K562 (cell line): ENCODE data around the gene EXOC4. TPM values are rescaled to one million over a fixed set of nuclear protein-coding genes. Genes with fewer than 3 reads are reported as not detected.
A peak's percentile ranks its signal among the peaks of the same experiment; 100 is the strongest.
"Not testable (repeated sequence)": the region's sequence is repeated elsewhere in the genome, so short reads cannot be mapped to it uniquely, and the experiment has no call there.

Source experiments
- ATAC-seq: fragments of 200-7000 bp; cut with Tn5 transposase; 3 replicates; pipeline ENCODE4 v1.9.1; 2020; ENCODE audit warnings: moderate library complexity
- BruUV-seq: library from RNA; stranded (reverse); fragments of 400-500 nt; replicated peaks from 2 replicates; lab custom pipeline; 2021; lab: Mats Ljungman, UMichigan
- CTCF ChIA-PET: fragments of 300-600 bp; formaldehyde crosslinking; extraction: SDS; loops from one replicate; lab custom pipeline; 2021; ENCODE audit warnings: low intra/inter-chr PET ratio; lab: Yijun Ruan, JAX
- POLR2A ChIA-PET: fragments of 300-600, 350-650 bp; sonication (Branson Sonifier 250); formaldehyde crosslinking; extraction: SDS; loops from one replicate; lab custom pipeline; 2021; ENCODE audit warnings: antibody characterized with exemption, inconsistent platforms; lab: Yijun Ruan, JAX
- DNase-seq, 4 experiments: peaks; one replicate each; pipeline versions ENCODE4 v3.0.0 to v3.0.0-alpha.2; 2011 to 2018; ENCODE audit warnings: low spot score in 3 of 4, mixed read lengths in 3 of 4; ENCODE audit errors: extremely low read depth in 1 of 4
- FAIRE-seq: peaks from 2 replicates; lab custom pipeline; 2011; peaks lifted over from hg19 to GRCh38; lab: Jason Lieb, UNC
- H2AFZ ChIP-seq: 2 replicates; pipeline ENCODE4 v1.6.0; 2011; ENCODE audit warnings: low read depth, low read length, control low read depth, inconsistent platforms
- H3K27ac ChIP-seq: fragments of 200-600 bp; 3 replicates; pipeline ENCODE4 v1.8.0; 2011; ENCODE audit warnings: low read depth, mild to moderate bottlenecking, control low read depth, inconsistent platforms, low read length, moderate library complexity, mixed read lengths; ENCODE audit errors: extremely low read depth
- H3K27me3 ChIP-seq, 2 experiments: fragments of 300-600 bp in 1 of 2; 2 replicates in 1 of 2; 3 replicates in 1 of 2; pipeline versions ENCODE4 v1.6.0 to v1.8.0; 2011; ENCODE audit warnings: inconsistent platforms in 2 of 2, low read length in 2 of 2, mild to moderate bottlenecking in 1 of 2, mixed read lengths in 1 of 2, moderate library complexity in 1 of 2; ENCODE audit not compliant: control insufficient read depth in 2 of 2, insufficient read depth in 2 of 2
- H3K36me3 ChIP-seq: fragments of 300-600 bp; 3 replicates; pipeline ENCODE4 v1.8.0; 2011; ENCODE audit warnings: mild to moderate bottlenecking, low read length, inconsistent platforms; ENCODE audit not compliant: control insufficient read depth, insufficient read depth
- H3K4me1 ChIP-seq, 2 experiments: fragments of 200-600 bp in 1 of 2; replicated peaks in 1 of 2; 2 replicates in 1 of 2; 3 replicates in 1 of 2; pipeline versions ENCODE4 v1.5.1 to v1.8.0; 2011; ENCODE audit warnings: inconsistent platforms in 2 of 2, low read length in 2 of 2, mild to moderate bottlenecking in 1 of 2, mixed read lengths in 1 of 2, moderate library complexity in 1 of 2; ENCODE audit not compliant: control insufficient read depth in 2 of 2, insufficient read depth in 2 of 2
- H3K4me2 ChIP-seq: 2 replicates; pipeline ENCODE4 v1.6.1; 2011; ENCODE audit warnings: low read length, control low read depth, inconsistent platforms, mixed read lengths; ENCODE audit not compliant: insufficient read depth
- H3K4me3 ChIP-seq: fragments of 200-600 bp; sonication (generic), shearing (Covaris generic); 2 replicates; pipeline ENCODE4 v1.5.1; 2016; ENCODE audit warnings: control low read depth, inconsistent platforms
- H3K79me2 ChIP-seq: fragments of 200-600 bp; 3 replicates; pipeline ENCODE4 v1.8.0; 2011; ENCODE audit warnings: low read length, inconsistent platforms; ENCODE audit not compliant: control insufficient read depth, insufficient read depth
- H3K9ac ChIP-seq, 2 experiments: 2 replicates each; pipeline versions ENCODE4 v1.6.0 to v1.6.1; 2011; ENCODE audit warnings: low read depth in 2 of 2, low read length in 2 of 2, control low read depth in 1 of 2, inconsistent platforms in 1 of 2, mild to moderate bottlenecking in 1 of 2, mixed read lengths in 1 of 2; ENCODE audit not compliant: insufficient read depth in 1 of 2
- H3K9me1 ChIP-seq: one replicate; pipeline ENCODE4 v1.6.0; 2011; ENCODE audit warnings: inconsistent platforms, mild to moderate bottlenecking, low read length, moderate library complexity; ENCODE audit not compliant: control insufficient read depth, insufficient read depth
- H3K9me3 ChIP-seq: replicated peaks from 2 replicates; pipeline ENCODE4 v1.5.1; 2011; ENCODE audit warnings: low read depth, low read length, inconsistent platforms; ENCODE audit not compliant: control insufficient read depth, insufficient read depth
- H4K20me1 ChIP-seq: replicated peaks from 2 replicates; pipeline ENCODE4 v1.6.1; 2011; ENCODE audit warnings: low read length, inconsistent platforms, mixed read lengths; ENCODE audit not compliant: control insufficient read depth, insufficient read depth
- BCOR ChIP-seq: fragments of 450-650 bp; IDR thresholded peaks from 2 replicates; pipeline ENCODE4 v1.6.1; 2016
- CHAMP1 ChIP-seq: fragments of 450-650 bp; IDR thresholded peaks from 2 replicates; pipeline ENCODE4 v1.6.1; 2016; ENCODE audit warnings: mild to moderate bottlenecking
- COPS2 ChIP-seq: fragments of 450-650 bp; conservative IDR thresholded peaks from 2 replicates; pipeline ENCODE4 v1.6.1; 2016; ENCODE audit warnings: mild to moderate bottlenecking, moderate library complexity
- KDM1A ChIP-seq, 2 experiments: fragments of 450-650 bp; IDR thresholded peaks; 2 replicates each; pipeline ENCODE4 v1.6.1; 2016; ENCODE audit warnings: mild to moderate bottlenecking in 2 of 2
- RBM25 ChIP-seq: fragments of 200-400 bp; formaldehyde crosslinking; IDR thresholded peaks from 2 replicates; pipeline ENCODE4 v1.6.1; 2018; ENCODE audit warnings: low read length, low read depth, moderate library complexity; ENCODE audit not compliant: severe bottlenecking
- SMARCA5 ChIP-seq: fragments of 450-650 bp; IDR thresholded peaks from 2 replicates; pipeline ENCODE4 v1.6.1; 2016
- TBL1XR1 ChIP-seq, 2 experiments: IDR thresholded peaks; 2 replicates each; pipeline ENCODE4 v1.6.1; 2012; ENCODE audit warnings: improper control_type of control experiment in 2 of 2, low read length in 2 of 2, mild to moderate bottlenecking in 1 of 2
- ZNF146 ChIP-seq: IDR thresholded peaks from one replicate; pipeline ENCODE4 v1.6.1; 2018; ENCODE audit warnings: missing compliant biosample characterization; ENCODE audit not compliant: unreplicated experiment
- WGBS: fragments of 100-300 bp; shearing (Covaris generic); methylation state at CpG from one replicate; pipeline ENCODE4 v1.1.6; 2016; ENCODE audit warnings: low coverage, mixed read lengths; ENCODE audit not compliant: insufficient coverage; ENCODE audit errors: missing lambda C conversion rate; 5-methylcytosine and 5-hydroxymethylcytosine counted together
- in situ Hi-C: fragments of 300-500 bp; cut with MboI; formaldehyde crosslinking; loops from 4 replicates; pipeline ENCODE4 v1.15.0; 2018; ENCODE audit warnings: inconsistent platforms, mixed read lengths
- intact Hi-C: fragments of 100-400 bp; cut with micrococcal nuclease; formaldehyde crosslinking; loops from 2 replicates; pipeline ENCODE4 v1.14.2; 2022
- polyA plus RNA-seq, 8 experiments: library from polyadenylated mRNA; depleted of rRNA in 4 of 8; stranded (reverse) in 5 of 8; unstranded in 3 of 8; fragments of >200 nt; fragmentation: Nextera tagmentation in 2 of 8; fragmentation: Illumina TruSeq in 1 of 8; extraction: Ambion mirVana in 2 of 8; extraction: Trizol in 1 of 8; gene quantifications; 2 replicates each; pipeline versions ENCODE4 v1.2.1 to v1.2.3, GENCODE V29; 2011 to 2014; ENCODE audit warnings: inconsistent platforms in 1 of 8, missing spikeins in 1 of 8
- total RNA-seq, 7 experiments: library from RNA; depleted of rRNA in 6 of 7; stranded (reverse); fragments of >200 nt in 6 of 7; fragmentation: Illumina TruSeq in 2 of 7; extraction: Trizol in 2 of 7; gene quantifications; 2 replicates each; pipeline versions ENCODE4 v1.2.1 to v1.2.3, GENCODE V29; 2011 to 2021; ENCODE audit warnings: low replicate concordance in 1 of 7

Gene EXOC4
- total and polyA plus RNA-seq, 9 of the 15 experiments (the other 6 are each of a cell fraction or from before 2014, with no cell fraction given): 18.5 to 73.1 (median 46.6) TPM

- Histone ChIP-seq H2AFZ (no peak overlapping the region), H3K9me3 (no peaks in the 10 kb centered on the region), H4K20me1 (no peaks in the 10 kb centered on the region), H3K9me1 (no peaks in the 10 kb centered on the region), H3K79me2 (no peaks in the 10 kb centered on the region), H3K27ac (no peak overlapping the region), H3K4me1 (no peaks in the 10 kb centered on the region), H3K4me2 (no peak overlapping the region), H3K27me3 (no peaks in the 10 kb centered on the region), H3K9ac (no peak overlapping the region), H3K4me3 (no peak overlapping the region), H3K36me3 (peaks cover 19% of the 10 kb centered on the region; the same call in 2 of the 3 replicates)
- ChIA-PET CTCF (no interaction called here), POLR2A (no interaction called here)
- in situ Hi-C loops: no loop called here
- 66% methylated on average over 2 of the region's 2 CpGs for WGBS
- intact Hi-C loops: no loop called here
- BruUV-seq: no TSS peak
- DNase-seq (no peak), ATAC-seq (no peak), FAIRE-seq (no peak)
- TF ChIP-seq TBL1XR1 (IDR thresholded peaks at IDR 0.05; ENCODE audit: low read length in 2 of 2) (no peak), COPS2 (no peak)
Observed at GRCh38 chr7:133320891-133321290, 68.0 kb downstream of the EXOC4 start.

- FAIRE-seq, intact Hi-C loops, H3K4me3 ChIP-seq, H3K9ac ChIP-seq, H3K4me2 ChIP-seq, H3K27me3 ChIP-seq, in situ Hi-C loops, H3K79me2 ChIP-seq, H3K4me1 ChIP-seq, H3K27ac ChIP-seq, BruUV-seq, ATAC-seq, H3K9me3 ChIP-seq, H3K9me1 ChIP-seq, H4K20me1 ChIP-seq, DNase-seq, CTCF ChIA-PET, H2AFZ ChIP-seq: not testable (repeated sequence)
- peak; percentile 77 for TF ChIP-seq BCOR
- TF ChIP-seq ZNF146: peak; percentile 95
- TF ChIP-seq CHAMP1: peak; percentile 44; the same call in 1 of the 2 replicates
- TF ChIP-seq RBM25: peak; percentile 17
- 0 out of 2 replicates have a peak, but pooled peaks have one; percentile 32 for TF ChIP-seq SMARCA5
- TF ChIP-seq KDM1A (IDR thresholded peaks at IDR 0.05): peak in 1 of 2 experiments; percentile 51; a peak in 1 of 4 replicates
- peaks cover 19% of the 10 kb centered on the region; the same call in 2 of the 3 replicates for H3K36me3 ChIP-seq
- 81% methylated on average over 4 of the region's 4 CpGs for WGBS
- POLR2A ChIA-PET: interaction anchor here (0.7 kb wide), 1 partner anchor 23 kb away, joined by 3 read pairs; no protein-coding TSS in a partner anchor
Observed at GRCh38 chr7:133321366-133321765, 68.5 kb downstream of the EXOC4 start.

- H4K20me1 ChIP-seq, H3K27me3 ChIP-seq, CTCF ChIA-PET, H3K9me1 ChIP-seq, FAIRE-seq, H2AFZ ChIP-seq, H3K9ac ChIP-seq, ATAC-seq, intact Hi-C loops, H3K4me2 ChIP-seq, H3K4me3 ChIP-seq, BruUV-seq, H3K27ac ChIP-seq, H3K36me3 ChIP-seq, POLR2A ChIA-PET, H3K9me3 ChIP-seq, in situ Hi-C loops, H3K4me1 ChIP-seq, H3K79me2 ChIP-seq, DNase-seq: not testable (repeated sequence)
- 82% methylated on average over 8 of the region's 8 CpGs for WGBS
Observed at GRCh38 chr7:133326745-133327144, 73.9 kb downstream of the EXOC4 start.
